ENCODE data around the gene LFNG.
A peak's percentile ranks its signal among the peaks of the same experiment; 100 is the strongest.
"Not testable (repeated sequence)": the region's sequence is repeated elsewhere in the genome, so short reads cannot be mapped to it uniquely, and the experiment has no call there.

The LFNG gene

GRCh38 chr7:2530994-2531795 is 11.6 kb downstream of the LFNG start:
- DNase-seq = peak; percentile 35

DNA sequence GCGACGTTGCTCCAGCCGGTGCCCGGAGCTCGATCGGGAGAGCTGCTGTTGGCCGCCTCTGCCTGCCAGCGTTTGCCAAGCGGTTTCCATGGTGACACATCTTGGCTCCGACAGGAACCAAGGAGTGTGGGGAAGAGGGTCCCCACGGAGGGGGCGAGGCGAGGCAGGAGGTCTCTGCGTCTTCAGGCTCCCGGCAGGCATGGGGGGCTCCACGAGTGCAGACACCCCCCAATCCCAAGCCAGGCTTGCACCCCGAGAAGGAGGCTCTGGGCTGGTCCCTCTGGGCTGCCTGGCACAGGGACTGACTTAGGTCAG is 12.2 kb downstream of the LFNG start:
- peak; percentile 31 for DNase-seq

GRCh38 chr7:2532199-2532772 is 12.7 kb downstream of the LFNG start:
- DNase-seq = not testable (repeated sequence)

- not testable (repeated sequence) for DNase-seq
Observed at GRCh38 chr7:2532816-2533215, 13.2 kb downstream of the LFNG start.

DNA sequence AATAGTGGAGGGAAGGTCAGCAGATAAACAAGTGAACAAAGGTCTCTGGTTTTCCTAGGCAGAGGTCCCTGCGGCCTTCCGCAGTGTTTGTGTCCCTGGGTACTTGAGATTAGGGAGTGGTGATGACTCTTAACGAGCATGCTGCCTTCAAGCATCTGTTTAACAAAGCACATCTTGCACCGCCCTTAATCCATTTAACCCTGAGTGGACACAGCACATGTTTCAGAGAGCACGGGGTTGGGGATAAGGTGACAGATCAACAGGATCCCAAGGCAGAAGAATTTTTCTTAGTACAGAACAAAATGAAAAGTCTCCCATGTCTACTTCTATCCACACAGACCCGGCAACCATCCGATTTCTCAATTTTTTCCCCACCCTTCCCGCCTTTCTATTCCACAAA is 14.0 kb downstream of the LFNG start:
- DNase-seq = not testable (repeated sequence)

DNA sequence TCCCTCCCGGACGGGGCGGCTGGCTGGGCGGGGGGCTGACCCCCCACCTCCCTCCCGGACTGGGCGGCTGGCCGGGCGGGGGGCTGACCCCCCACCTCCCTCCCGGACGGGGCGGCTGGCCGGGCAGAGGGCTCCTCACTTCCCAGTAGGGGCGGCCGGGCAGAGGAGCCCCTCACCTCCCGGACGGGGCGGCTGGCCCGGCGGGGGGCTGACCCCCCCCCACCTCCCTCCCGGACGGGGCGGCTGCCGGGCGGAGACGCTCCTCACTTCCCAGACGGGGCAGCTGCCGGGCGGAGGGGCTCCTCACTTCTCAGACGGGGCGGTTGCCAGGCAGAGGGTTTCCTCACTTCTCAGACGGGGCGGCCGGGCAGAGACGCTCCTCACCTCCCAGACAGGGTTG is 14.6 kb downstream of the LFNG start:
- DNase-seq = not testable (repeated sequence)

GRCh38 chr7:2535872-2536627 is 16.5 kb downstream of the LFNG start:
- not testable (repeated sequence) for DNase-seq

DNA sequence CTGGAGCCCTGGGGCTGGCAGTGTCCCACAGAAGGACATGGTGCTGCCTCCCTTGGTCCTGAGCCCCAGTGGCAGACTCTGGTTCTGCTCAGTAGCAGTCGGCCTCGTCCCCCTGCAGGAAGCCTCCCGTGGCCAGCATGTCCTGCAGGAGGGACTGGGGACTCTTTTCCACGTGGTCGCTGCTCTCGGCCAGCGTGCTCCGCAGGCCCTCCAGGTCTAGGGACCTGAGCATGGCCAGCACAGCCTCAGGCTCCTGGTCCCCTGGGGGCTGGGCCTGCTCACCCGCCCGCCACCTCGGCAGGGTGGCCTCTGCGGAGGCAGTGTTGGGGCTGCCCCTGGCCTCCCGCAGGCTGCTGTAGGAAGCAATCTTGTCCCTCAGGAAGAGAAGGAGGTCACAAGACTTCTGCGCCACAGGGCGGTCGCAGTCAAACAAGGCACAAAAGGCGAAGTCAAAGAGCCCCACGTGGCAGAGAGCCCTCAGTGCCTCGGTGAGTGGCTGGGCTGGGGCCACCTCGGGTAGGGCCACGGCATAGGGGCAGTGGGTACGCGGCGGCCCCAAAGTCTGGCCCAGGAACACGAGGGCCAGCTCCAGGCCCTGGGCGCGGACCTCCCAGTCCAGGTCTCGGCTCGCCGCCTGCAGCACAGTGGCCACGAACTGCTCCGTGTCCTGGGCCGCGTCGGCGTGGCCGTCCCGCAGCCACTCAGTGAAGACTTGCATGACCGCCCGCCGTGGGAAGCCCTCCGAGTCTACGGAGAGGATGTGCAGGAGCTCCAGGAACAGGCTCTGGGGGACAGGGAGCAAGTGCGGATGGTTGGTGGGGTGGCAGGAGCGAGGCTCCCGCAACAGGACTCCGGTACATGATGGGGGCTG is 18.6 kb downstream of the LFNG start:
- peak; percentile 12 for DNase-seq

DNA sequence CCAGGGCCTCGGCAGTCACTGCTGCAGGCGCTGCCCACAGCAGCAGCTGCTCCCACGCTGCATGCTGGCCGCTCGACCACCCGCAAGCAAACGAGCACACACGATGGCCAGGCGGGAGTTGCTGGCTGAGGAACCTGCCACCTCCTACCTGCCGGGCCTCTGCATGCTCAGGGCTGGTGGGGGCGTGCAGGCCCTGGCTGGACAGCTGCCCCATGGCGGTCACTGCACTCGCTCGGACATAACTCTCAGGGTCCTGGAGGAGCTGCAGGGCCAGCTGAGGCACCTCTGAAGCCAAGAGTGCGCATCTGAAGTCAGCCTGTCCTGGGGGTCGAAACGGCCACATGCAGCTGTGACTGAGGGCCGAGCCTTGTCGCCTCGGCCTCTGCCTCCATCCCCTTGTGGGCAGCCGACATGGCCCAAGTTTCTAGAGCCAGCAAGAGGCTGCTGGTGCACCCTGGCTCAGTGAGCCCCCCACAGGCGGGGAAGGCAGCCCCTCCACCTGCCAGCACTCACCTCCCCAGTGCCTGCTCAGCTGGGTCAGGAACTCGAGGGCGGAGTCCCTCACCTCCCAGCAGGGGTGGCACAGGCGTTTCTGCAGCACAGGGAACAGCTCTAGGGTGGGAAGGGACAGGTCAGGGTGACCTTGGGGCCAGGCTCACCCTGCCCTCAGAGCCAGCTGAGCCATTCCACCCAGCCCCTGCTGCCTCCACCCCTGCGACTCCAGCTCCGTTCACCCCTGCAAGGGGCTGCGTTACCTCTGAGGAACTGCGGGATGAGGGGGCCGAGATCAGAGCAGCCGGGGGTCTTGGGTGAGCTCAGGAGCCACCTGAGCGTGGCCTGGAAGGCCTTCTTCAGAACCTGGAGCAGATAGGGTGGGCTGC is 19.7 kb downstream of the LFNG start:
- DNase-seq = no peak

GRCh38 chr7:2540133-2540532 is 20.6 kb downstream of the LFNG start:
- no peak for DNase-seq

DNA sequence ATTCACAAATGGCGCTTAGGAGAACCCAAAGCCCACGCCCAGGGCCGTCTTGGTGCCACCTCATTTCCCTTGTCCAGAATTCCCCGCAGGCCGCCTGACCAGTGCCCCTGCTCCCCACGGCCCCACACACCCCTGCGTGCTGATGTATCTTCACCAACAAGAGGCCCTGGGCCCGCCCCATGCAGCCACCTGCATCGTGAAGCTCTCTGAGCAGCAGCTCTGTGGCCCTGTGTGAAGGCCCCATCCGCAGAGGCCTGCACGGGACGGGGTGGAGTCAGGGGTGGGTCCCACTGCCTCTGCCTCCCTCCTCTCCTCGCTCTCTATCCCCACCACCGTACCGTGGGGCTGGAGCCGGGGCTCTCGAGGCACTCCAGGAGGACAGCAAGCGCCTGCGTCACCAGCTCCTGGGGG is 21.1 kb downstream of the LFNG start:
- DNase-seq = no peak

DNA sequence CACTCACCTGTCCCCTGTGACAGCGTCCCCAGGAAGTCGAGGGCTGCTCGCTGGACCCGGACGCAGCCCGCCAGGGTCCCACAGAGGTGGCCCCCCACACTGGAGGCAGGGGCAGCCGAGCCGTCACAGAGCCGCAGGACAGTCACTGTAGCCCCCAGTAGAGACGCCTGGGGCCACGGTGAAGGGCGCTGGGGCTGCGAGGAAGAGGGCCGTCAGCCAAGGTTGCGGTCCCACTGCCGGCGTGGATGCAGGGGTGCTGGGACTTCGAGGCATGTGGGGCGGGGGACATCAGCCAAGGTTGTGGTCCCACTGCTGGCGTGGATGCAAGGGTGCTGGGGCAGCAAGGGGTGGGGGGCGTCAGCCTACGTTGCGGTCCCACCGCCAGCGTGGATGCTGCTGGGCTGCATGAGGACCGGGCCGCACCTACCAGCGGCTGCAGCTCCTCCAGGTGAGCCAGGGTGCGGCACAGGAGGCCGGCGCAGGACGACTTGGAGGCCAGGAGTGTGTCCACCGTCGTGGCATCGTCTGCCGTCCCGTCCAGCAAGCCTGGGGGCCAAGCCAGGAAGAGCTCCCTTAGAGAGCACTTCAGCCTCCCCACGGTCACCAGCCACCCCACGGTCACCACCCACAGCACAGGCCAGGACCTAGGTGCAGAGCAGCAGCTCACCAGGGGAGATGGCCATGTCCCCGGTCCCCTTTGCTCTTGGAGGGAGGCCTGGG is 21.9 kb downstream of the LFNG start:
- no peak for DNase-seq

GRCh38 chr7:2542011-2542915 is 22.7 kb downstream of the LFNG start:
- DNase-seq = no peak

DNA sequence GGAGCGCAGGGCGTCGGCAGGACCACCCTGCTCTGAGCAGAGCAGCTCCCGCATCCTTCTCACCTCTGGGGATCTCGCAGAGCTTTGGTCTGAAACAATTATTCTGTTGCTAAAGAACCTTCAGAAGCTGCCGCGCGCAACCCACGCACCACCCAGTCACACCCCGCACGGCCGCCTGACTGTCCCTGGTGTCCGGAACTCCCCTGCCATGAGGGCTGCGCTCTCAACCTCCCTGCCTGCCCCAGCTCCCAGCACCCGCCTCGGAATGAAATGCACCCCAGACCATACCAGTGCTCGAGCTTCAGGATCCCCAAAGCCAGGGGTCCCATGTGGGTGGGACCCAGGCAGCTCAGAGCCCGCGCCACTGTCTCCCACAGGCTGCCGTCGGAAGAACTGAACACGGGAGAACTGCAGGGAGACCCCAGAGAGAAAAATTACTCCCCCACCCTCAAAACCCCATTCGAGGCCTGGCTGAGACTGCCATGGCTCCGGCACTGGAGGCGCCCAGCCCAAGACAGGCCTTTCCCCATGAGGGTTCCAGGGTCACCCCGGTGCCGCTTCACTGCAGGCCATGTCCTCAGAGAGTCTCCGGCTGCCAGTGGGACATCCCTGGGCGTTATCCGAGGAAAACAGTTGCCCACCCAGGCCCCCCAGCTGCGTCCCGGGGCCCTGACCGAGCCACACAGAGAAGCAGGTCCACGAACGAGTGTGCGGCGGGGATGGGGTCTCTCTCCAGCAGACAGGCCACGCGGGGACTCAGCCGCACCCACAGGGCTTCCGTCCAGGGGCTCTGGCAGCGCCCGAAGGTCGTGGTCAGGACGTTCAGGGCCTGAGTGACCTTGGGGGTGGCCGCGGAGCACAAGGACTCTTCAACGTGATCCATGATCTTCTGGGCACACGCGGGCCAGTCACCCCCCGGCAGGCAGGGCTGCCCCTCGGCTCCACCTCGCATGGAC is 23.6 kb downstream of the LFNG start:
- DNase-seq = no peak

- DNase-seq = no peak
Observed at GRCh38 chr7:2544541-2545188, 25.1 kb downstream of the LFNG start.

DNA sequence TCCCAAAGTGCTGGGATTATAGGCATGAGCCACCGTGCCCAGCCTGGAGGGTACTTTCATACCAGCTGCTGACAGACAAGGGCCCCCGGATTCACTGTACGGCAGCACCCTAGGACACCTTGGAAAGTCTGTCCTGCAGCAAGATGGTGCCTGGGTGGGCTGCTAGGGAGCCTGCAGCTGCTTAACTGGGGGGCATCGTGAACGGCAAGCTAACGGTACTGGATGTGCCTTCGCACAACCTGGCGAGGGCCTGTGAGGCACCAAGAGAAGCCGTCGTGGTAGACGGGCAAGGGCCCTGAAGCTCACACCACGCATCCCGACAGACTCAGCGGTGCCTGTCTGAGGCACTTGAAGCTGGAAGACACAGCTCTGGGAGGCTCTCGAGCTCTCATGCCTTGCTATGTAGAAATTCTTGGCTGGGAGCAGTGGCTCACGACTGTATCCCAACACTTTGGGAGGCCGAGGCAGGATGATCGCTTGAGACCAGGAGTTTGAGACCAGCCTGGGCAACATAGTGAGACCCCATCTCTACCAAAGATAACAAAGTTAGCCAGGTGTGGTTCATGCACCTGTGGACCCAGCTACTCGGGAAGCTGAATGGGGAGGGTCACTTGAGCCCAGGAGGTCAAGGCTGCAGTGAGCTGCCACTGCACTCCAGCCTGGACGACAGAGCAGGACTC is 26.3 kb downstream of the LFNG start:
- DNase-seq = no peak

DNA sequence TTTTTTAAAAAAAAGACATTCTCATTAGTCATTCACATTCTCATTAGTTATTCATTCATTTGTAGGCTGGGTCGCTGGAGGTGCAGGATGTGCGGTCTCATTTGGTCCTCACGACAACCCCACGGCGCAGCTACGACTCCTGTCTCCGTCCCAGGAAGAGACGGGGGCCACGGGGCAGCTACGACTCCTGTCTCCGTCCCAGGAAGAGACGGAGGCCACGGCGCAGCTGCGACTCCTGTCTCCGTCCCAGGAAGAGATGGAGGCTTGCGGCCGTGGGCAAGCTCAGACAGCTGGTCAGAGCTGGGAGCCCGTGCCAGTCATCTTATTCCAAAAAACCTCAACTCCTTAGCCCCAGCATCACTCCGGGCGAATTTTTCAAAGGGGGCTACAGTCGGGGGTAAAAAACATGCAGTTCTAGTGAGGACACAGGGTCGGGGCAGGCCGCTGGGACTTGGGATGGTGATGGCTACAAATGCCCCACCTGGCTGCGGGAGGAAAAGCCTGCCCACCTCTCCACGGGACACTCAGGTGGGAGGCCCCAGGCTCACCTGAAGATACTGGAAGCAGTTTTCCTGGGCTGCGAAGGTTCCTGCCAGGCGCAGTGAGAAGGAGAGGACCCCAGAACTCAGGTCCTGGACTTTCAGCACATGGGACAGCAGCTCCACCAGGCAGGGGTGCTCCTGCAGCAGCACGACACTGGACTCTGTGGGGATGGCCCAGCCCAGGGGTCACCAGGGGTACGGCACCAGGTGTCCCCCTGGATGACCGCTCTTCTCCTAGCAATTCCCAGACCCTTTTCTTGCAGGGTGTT is 27.4 kb downstream of the LFNG start:
- no peak for DNase-seq

All from femur (tissue), 1 donor.